NK-92 (cell line): Measurements from ENCODE around the gene TCF19.

Experiments
- DNase-seq: peaks from one replicate; lab custom pipeline; 2025; ENCODE audit not compliant: unreplicated experiment; lab: John Stamatoyannopoulos, UW

The TCF19 gene

DNA sequence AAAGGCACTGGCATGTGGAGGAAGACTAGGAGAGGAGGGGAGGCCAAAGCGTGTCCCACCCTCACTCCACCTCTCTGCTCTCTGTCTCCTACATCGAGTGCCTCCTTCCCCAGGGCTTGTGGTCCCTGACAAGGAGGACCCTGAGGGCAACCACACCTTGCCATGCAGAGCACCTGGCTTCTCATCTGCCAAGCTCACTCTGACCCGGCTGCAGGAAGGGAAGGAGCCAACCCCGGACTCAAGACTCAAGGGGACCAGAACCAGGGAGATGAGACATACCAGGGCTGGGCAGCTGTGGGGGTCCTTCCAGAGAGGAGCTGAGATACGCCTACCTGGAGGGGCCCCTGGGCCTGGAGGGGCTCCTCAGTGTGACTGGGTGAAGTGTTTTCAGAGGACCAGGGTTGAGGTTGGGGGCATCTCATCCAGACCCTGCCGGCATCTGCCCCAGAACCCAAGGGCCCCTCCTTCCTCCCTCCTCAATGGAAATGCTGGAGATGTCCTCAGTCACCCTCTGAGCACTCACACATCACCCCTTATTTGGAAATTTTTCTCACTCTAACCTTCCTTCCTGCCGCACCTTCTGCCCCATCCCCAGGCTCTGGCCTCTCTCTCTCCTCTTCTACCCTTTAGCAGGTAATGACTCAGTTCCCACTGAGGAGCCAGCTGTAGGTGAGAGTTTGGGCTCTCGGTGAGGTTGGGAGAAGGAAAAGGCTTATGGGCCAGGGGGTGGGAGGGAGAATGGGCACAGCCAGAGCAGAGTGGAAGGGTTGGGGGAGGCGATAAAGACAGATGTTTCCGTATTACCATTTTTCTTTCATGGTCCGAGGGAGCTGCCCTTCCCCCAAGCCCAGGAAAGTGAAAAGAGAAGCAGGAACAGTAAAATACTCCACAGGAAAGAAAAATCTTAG, 44.1 kb downstream of the TCF19 start:
- DNase-seq, result no peak

DNA sequence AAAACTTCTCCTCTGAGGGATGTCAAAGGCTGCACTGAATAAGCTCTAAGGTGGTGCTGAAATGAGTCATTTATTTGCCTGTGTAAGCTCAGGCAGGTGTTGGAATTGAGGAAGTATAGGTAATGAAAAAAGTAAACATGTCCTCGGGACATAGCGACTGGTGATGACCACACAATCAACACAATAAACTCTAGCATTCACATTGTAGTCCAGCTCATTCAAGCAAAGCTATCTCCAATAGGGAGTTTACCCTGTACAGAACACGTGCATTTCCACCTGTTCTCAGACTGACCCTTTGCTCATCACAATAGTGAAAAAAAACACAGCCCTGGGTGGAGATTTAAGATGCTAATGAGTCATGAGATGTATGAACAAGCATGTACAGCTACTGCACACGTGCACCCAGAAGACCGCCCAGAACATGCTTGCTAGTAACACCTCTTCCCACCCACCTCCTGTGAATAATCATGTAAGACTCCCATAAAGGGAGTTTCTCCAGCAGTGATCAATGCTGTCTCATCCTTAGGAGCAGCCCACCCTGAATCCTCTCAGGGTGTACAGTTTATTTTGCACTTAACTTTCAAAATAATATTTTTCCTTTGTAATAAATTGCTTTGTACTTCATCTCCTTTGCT, 45.1 kb downstream of the TCF19 start:
- DNase-seq, result no peak

DNA sequence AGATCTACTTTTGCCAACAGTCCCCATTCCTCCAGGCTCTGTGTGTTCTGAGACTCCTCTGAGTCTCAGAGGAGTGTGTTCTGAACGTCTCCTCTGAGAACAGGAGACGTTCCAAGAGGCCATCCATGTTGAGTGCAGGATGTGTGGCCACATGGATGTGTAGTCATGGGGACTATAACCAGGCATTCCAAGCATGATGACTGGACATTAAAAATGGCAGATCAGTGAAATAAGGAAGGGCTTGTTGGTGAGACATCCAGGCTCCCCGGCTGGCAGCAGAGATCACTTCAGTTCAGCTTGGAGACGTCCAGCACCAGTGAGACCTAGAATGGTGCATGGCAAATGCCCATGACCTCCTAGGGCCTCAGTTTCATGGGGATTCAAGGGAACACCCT, 46.4 kb downstream of the TCF19 start:
- DNase-seq, result no peak

DNA sequence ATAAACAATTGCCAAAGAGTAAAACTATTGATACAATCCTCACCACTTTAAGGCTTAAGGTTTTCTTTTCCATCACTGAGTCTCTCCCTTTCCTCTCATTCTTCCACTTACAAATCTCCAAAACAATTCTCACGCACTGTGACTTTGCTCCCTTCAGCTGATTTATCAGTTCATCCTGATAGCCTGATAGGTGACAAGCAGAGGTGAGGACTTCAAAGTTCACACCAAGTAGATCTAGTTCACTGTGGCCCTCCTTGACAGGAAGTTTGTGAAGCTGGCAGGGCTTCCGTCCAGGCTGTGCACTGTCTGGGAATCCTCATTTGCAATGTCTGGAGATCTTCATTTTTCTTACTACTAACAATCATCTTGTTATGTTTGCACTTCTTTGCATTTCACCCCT, 47.2 kb downstream of the TCF19 start:
- DNase-seq, result no peak

DNA sequence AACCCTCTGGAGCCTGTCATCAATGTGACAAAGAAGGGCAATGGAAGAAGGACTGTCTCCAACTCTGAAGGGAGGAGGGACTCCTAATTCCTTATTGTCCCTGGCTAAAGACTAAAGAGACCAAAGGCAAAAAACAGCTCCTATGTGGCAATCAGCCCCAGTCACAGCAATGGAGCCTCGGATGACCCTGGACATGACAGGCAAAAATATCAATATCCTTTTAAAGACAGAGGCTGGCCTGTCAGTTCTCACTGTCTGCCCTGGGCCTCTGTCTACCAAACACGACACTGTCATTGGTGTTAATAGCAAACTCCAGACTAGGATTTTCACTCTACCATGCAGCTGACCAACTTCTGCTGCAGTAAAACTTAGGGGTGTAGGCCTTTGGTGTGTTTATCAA, 50.1 kb downstream of the TCF19 start:
- no peak for DNase-seq

DNA sequence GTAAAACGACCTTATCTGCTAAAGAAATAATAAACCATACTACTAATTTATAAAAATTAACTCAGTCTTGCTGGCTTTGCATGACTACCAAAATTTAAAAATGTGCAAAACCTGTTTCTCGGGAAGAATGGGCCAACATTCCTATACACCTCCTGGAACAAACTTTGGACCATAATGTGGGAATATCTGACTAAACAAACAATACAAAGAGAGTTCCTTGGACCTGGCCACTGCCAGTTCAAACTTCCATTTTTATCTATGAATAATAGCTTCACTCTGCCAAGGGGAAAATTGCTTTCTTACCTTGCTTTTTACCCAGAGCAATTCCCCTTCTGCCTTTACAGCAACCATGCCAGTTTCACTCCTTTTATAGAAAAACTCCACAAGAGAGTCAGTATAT, 50.7 kb downstream of the TCF19 start:
- DNase-seq, result no peak

DNA sequence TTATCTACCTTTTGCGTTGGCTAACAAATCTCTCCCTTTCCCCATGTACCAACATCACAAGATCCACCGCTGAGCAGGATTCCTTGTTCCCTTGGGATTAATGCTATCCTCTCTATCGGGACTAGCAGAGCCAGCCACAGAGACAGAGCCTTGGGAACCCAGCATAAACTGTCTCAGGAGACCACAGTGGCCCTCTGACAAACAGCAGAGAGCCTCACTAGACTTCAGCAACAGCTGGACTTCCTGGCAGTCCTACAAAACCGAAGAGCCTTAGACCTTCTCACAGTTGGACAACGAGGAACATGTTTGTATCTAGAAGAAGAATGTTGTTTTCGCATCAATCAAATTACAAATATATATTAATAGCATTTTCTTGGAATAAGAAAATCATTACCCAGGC, 51.7 kb downstream of the TCF19 start:
- no peak for DNase-seq

DNA sequence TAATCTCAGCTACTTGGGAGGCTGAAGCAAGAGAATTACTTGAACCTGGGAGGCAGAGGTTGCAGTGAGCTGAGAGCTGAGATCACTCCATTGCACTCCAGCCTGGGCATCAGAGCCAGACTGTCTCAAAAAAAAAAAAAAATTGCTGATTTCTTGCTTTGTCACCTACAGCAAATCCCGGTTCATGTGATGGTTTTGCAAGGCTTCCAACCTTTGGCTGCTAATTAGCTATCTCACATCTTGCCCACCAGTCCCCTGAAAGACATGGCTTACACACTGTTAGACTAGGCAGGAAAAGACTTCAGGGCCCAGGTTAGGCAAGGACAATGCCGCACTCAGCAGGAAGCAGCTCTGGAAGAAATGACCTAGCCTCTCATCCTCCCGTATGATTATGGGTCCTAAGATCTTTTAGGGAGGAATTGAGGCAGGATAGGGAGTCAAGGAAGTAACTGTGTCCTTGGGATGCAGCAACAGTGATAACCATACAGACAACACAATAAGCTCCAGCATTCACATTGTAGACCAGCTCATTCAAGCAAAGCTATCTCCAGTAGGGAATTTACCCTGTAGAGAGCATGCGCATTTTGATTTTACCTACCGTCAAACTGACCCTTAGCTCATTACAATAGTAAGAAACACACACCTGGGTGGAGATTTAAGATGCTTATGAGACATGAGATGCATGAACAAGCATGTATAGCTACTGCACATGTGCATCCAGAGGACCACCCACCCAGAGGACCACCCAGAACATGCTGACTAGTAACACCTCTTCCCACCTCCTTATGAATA, 52.5 kb downstream of the TCF19 start:
- DNase-seq, result no peak
